GM21619 (cell line): ENCODE measurements around the gene SMIM3.
"Not testable (repeated sequence)": the region's sequence is repeated elsewhere in the genome, so short reads cannot be mapped to it uniquely, and the experiment has no call there.

ENCODE experiments used
- ATAC-seq: cut with Tn5 transposase; IDR thresholded peaks from one replicate; pipeline ENCODE4 v1.9.1; 2021; ENCODE audit not compliant: unreplicated experiment

The SMIM3 gene

GRCh38 chr5:150791536-150791935, 13.0 kb downstream of the SMIM3 start:
- ATAC-seq = no peak

- not testable (repeated sequence) for ATAC-seq
These were observed 14.9 kb downstream of the SMIM3 start for GRCh38 chr5:150793423-150793888.

GRCh38 chr5:150794927-150795326, 16.4 kb downstream of the SMIM3 start:
- ATAC-seq = no peak

- no peak for ATAC-seq
These were observed 18.8 kb downstream of the SMIM3 start for GRCh38 chr5:150797384-150797783.

- ATAC-seq = no peak
These were observed 22.8 kb downstream of the SMIM3 start for GRCh38 chr5:150801117-150801927.

GRCh38 chr5:150804388-150804787, 25.8 kb downstream of the SMIM3 start:
- ATAC-seq = no peak

- no peak for ATAC-seq
These were observed 30.8 kb downstream of the SMIM3 start for GRCh38 chr5:150809363-150809762.

- no peak for ATAC-seq
These were observed 36.5 kb downstream of the SMIM3 start for GRCh38 chr5:150815010-150815409.

GRCh38 chr5:150816946-150817345, 38.4 kb downstream of the SMIM3 start:
- ATAC-seq = no peak

GRCh38 chr5:150829744-150830143, 51.2 kb downstream of the SMIM3 start:
- ATAC-seq = no peak

- ATAC-seq = not testable (repeated sequence)
These were observed 53.3 kb downstream of the SMIM3 start for GRCh38 chr5:150831821-150832220.

- ATAC-seq = no peak
These were observed 57.5 kb downstream of the SMIM3 start for GRCh38 chr5:150836064-150836463.

- ATAC-seq = no peak
These were observed 58.1 kb downstream of the SMIM3 start for GRCh38 chr5:150836703-150837102.

GRCh38 chr5:150845185-150845859, 66.8 kb downstream of the SMIM3 start:
- ATAC-seq = not testable (repeated sequence)

GRCh38 chr5:150846308-150846653, 67.7 kb downstream of the SMIM3 start, which contains the start of gene IRGM:
TSS of gene IRGM (plus strand) at chr5:150846521. CDS start at chr5:150848124, 1,603 bp downstream.
- not testable (repeated sequence) for ATAC-seq
